GM10266 (cell line): Measurements from ENCODE around the gene ENTREP3.
"Not testable (repeated sequence)": the region's sequence is repeated elsewhere in the genome, so short reads cannot be mapped to it uniquely, and the experiment has no call there.

Source experiments
- DNase-seq: peaks from one replicate; pipeline ENCODE4 v3.0.0; 2012; ENCODE audit errors: extremely low spot score
- TF ChIP-seq, protein P1 (sequence below): IDR thresholded peaks from 2 replicates; pipeline ENCODE4 v1.5.1; 2012; ENCODE audit warnings: mild to moderate bottlenecking, low read depth; ENCODE audit not compliant: control insufficient read depth, insufficient read depth; ENCODE audit errors: missing control alignments

The ENTREP3 gene

DNA sequence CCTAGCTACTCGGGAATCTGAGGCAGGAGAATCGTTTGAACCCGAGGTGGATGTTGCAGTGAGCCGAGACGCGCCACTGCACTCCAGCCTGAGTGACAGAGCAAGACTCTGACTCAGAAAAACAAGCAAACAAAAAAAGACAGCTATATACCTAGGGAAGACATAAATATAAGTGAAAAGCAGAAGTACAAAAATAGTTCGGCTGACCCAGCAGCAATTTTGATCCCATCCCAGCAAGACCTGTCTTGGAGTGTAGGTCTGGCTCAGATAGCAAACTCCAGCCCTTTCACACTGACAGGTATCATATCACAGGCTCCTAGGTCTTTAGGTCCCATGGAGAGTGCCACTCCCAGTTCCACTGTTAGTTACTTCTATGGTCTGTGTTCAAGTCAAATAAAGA is 32.2 kb downstream of the ENTREP3 start:
- TF ChIP-seq, protein P1, sequence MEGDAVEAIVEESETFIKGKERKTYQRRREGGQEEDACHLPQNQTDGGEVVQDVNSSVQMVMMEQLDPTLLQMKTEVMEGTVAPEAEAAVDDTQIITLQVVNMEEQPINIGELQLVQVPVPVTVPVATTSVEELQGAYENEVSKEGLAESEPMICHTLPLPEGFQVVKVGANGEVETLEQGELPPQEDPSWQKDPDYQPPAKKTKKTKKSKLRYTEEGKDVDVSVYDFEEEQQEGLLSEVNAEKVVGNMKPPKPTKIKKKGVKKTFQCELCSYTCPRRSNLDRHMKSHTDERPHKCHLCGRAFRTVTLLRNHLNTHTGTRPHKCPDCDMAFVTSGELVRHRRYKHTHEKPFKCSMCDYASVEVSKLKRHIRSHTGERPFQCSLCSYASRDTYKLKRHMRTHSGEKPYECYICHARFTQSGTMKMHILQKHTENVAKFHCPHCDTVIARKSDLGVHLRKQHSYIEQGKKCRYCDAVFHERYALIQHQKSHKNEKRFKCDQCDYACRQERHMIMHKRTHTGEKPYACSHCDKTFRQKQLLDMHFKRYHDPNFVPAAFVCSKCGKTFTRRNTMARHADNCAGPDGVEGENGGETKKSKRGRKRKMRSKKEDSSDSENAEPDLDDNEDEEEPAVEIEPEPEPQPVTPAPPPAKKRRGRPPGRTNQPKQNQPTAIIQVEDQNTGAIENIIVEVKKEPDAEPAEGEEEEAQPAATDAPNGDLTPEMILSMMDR = no peak
- DNase-seq = no peak

DNA sequence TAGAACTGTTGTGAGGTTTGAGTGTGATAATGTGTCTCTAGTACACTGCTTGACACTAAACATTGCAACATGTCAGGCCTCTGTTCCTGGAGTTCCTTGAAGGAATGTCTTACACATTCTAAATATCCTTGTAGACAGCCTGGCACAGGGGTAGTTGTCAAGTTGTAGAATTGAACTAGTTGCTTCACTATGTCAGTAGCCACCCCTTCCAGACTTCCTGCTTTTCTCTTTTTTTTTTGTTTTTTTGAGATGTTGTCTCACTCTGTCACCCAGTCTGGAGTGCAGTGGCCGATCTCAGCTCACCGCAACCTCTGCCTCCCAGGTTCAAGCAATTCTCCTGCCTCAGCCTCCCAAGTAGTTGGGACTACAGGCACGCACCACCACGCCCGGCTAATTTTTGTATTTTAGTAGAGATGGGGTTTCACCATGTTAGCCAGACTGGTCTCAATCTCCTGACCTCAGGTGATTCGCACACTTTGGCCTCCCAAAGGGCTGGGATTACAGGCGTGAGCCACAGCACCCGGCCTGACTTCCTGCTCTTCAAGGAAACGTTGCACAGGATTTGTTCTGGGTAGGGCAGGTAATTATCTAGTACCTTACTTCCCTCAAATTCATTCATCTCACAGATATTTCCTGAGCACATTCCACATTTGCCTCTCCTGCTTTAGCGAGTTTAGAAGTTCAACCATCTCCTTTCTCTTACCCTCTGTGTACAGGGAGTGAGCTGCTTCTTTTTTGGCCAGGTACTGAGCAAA is 34.9 kb downstream of the ENTREP3 start:
- DNase-seq = not testable (repeated sequence)

DNA sequence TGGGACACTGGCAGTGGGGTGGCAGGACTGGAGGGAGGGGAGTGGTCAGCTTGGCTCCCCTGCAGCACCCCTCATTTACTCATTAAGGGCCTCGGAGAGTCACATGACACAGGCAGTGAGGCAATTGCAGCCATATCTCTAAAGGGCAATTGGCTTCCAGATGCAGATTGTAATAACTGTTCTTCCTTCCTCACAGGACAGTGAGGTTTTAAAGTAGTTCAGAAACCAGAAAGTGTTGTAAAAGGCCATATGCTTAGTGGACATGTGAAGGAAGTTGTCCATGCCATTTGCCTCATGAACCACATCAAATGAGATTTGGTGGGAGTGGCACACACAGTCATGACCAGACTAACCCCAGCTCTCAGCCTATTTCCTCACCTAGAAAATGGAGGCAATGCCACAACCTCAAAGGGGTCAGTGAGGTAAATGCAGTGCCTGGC is 35.7 kb downstream of the ENTREP3 start:
- DNase-seq = no peak
- TF ChIP-seq, protein P1 = no peak

DNA sequence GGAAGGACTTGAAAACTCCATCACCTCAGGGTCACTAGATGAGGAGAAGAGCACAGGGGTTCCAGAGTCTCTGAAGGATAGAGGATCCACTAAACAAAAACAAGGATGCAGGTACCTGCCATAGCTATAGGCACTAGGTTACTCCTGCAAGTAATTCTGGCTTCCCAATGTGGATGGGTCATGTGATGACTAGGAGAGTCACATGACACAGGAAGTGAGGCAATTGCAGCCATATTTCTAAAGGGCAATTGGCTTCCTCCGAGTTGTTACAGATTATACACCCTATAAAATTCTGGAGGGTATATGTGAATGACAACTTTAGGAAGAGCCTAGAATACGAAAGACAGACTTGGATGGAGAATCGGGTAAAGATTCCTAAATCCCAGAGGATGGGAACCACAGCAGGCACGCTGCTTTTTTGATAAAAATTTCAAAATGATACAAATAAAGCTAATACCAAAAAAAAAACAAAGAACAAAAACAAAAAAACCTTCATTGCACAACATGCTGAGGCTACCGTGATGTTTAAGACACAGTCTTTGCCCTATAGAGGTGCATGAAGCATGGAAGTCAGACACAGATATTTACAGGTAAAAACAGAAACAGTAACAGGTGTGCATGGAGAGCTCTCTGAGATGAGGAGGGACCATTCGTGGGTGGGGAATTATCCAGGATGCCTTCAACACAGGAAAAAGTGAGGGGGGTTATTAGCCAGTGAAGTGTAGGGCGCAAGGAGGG is 36.3 kb downstream of the ENTREP3 start:
- DNase-seq = no peak
- TF ChIP-seq, protein P1 = no peak

DNA sequence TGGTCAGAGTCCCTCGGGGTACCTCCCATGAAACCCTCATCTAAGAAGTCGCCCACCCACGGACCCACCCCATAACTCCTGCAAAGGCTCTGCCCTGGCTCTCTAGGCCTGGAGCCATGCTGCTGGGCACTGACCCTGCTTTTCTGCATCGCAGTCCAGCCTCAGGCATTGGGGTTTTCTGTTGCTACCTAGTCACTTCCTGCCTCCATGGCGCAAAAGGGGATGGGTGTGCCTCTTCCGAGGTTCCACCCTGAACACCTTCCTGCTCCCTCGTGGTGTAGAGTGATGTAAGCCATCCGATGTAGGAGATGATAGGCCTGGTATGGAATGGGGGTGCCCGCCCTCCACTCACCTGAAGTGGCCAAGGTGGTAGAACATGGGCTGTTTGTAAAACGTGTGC is 40.6 kb downstream of the ENTREP3 start:
- DNase-seq = not testable (repeated sequence)

DNA sequence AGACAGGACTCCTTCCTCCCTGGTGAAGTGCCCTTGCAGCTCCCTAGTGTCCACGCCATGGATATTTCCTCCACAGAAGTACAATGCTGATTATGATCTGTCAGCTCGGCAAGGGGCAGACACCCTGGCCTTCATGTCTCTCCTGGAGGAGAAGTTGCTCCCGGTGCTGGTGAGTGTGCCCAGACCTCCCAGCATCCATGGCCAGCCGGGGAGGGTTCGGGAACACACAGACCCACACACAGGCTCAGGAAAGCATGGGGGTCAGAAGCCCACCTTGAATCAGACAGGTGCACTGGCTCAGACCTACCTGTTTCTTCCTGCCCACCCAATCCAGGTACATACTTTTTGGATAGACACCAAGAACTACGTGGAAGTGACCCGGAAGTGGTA is 43.2 kb downstream of the ENTREP3 start:
- DNase-seq = not testable (repeated sequence)

DNA sequence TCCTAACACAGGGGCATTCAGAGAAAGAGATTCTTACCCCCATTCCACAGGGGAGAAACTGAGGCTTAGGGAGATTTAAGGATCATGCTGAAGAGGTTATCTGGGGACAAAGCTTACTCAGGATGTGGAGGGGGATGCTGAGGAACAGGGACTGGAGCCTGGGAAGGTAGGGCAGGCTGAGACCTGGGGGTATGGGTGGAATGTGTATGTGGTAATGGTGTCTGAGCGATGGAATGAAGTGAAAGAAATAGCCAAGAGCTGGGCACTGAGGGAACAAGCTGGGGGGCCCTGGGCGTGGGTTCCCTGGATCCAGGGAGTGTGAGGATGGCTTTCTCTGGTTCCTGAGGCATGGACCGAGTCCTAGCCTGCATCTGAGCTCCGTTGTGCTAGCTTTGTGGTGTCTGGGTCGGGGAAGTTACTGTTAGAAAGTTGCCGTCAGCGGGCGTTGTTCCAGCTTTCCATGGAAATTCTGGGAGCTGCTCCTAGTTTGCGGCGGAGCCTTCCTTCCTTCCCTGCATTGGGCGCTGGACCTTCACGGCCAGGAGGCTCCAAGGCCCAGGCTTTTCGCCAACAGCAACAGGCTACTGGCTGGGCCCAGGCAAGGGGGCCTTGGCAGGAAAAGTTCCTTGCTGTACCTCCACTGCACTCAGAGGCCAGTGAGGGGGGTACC is 43.8 kb downstream of the ENTREP3 start:
- not testable (repeated sequence) for DNase-seq

DNA sequence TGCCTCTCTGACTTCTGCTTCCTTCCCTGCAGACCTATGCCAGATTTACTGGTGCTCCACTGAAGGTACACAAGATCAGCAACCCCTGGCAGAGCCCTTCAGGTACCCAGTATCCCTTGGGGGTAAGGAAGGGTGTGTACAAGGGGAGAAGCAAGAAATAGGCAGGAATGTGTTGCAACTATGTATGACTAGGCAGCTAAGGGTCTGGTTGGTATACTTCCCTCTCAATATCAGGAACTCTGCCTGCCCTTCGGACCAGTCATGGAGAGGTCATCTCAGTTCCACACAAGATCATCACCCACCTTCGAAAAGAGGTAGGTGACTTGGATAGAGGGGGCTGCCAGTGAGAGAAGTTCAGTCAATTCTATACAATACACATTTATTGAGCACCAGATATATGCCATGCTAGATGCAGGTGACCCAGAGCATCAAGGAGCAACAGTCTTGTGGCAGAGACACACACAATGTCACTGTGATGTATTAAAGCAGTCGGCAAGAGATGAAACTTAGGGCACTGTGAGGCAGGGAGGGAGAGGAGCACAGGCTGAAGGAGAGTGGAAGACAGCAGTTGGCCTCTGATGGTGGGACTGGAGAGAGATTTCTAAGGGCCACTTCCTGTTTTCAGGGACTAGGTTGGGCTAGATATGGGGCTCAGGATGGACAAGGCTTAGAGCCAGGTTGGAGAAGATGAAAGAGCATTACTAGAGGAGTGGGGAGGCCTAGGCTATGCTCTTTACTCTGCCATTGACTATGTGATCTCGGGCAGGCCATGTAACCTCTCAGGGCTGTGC is 44.8 kb downstream of the ENTREP3 start:
- TF ChIP-seq, protein P1 = no peak

DNA sequence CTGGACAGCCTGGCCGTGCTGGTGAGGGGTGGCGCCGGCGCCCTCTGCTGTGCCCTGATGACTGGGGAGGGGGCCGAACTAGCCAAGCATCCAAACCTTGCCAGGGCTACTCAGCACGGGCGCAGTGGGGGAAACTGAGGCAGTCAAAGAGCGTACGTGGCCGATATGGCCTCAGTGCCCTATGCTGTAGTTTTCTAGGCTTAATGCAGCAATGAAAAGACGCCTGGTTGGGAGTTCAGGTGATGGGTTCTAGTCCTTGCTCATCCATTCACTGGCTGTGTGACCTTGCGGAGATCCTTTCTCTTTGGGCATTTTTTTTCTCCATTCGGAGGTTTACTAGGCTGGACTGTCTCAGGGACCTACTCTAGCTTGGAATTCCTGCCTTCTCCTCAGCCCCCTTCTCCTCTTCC is 46.0 kb downstream of the ENTREP3 start:
- TF ChIP-seq, protein P1 = no peak
- DNase-seq = no peak

More for the DNA sequence above, 44.8 kb downstream of the ENTREP3 start:
- no peak for DNase-seq
